SK-N-MC (cell line): ENCODE measurements around the gene ROCK2.

Experiments
- EZH2 ChIP-seq: fragments of 200-600 bp; sonication (generic); IDR thresholded peaks from one replicate; pipeline ENCODE4 v1.6.1; 2017; ENCODE audit warnings: antibody characterized with exemption
- FOXP2 ChIP-seq: optimal IDR thresholded peaks from 2 replicates; pipeline ENCODE3; 2011; ENCODE audit warnings: mild to moderate bottlenecking, moderate library complexity; ENCODE audit not compliant: insufficient read depth; ENCODE audit errors: extremely low read length, control extremely low read depth
- POLR2AphosphoS5 ChIP-seq: IDR thresholded peaks from 2 replicates; pipeline ENCODE4 v1.6.1; 2012; ENCODE audit warnings: mild to moderate bottlenecking, low read depth, low read length, borderline replicate concordance

GRCh38 chr2:11314487-11314886 lies 29.9 kb downstream of the ROCK2 start:
- no peak for TF ChIP-seq EZH2
- no peak for TF ChIP-seq POLR2AphosphoS5
- no peak for TF ChIP-seq FOXP2
